A673 (cell line): ENCODE results near the gene F2R.

ENCODE experiments used
- CTCF ChIP-seq: fragments of 300-800, 200-600 bp; sonication (generic); conservative IDR thresholded peaks from 2 replicates; pipeline ENCODE4 v1.5.1; 2017; ENCODE audit warnings: low read depth, mild to moderate bottlenecking, antibody characterized with exemption, low read length, moderate library complexity, mixed read lengths
- EZH2 ChIP-seq: fragments of 200-600 bp; sonication (generic); IDR thresholded peaks from 2 replicates; pipeline ENCODE4 v1.6.1; 2017; ENCODE audit warnings: borderline replicate concordance, low read depth, mild to moderate bottlenecking, mixed read lengths, antibody characterized with exemption, low read length; ENCODE audit not compliant: poor library complexity, severe bottlenecking

- no peak for TF ChIP-seq CTCF
- TF ChIP-seq EZH2 = no peak
Observed at GRCh38 chr5:76684756-76685519, 31.0 kb upstream of the F2R start.
